ENCODE measurements around the gene TXNRD1.
"Not testable (repeated sequence)": the region's sequence is repeated elsewhere in the genome, so short reads cannot be mapped to it uniquely, and the experiment has no call there.

Gene TXNRD1

GRCh38 chr12:104329707-104330532 lies 114.3 kb downstream of the TXNRD1 start:
- Histone ChIP-seq H3K9me3 (ENCODE audit: control extremely low read depth in 1 of 5, control insufficient read depth in 4 of 5, insufficient read depth in 2 of 5, low read depth in 1 of 5, low read length in 4 of 5) (no peaks in the 10 kb centered on the region), H3K27me3 (replicated peaks in 2 of 5; ENCODE audit: control insufficient read depth in 4 of 5, insufficient read depth in 5 of 5, low read length in 4 of 5) (no peaks in the 10 kb centered on the region), H3K36me3 (ENCODE audit: control insufficient read depth in 4 of 4, insufficient read depth in 4 of 4, low read length in 3 of 4) (peaks cover 22 to 69% (median 48%) of the 10 kb centered on the region in 4 experiments), H3K27ac (ENCODE audit: insufficient read depth in 1 of 2, low read depth in 1 of 2, low read length in 2 of 2, poor library complexity in 1 of 2, severe bottlenecking in 2 of 2) (no peak overlapping the region), H3K4me3 (ENCODE audit: control insufficient read depth in 1 of 7, extremely low read depth in 1 of 7, insufficient read depth in 4 of 7, low read depth in 2 of 7, low read length in 6 of 7) (no peak overlapping the region), H3K4me1 (ENCODE audit: control extremely low read depth in 1 of 4, control insufficient read depth in 4 of 4, insufficient read depth in 4 of 4, low read length in 3 of 4) (no peaks in the 10 kb centered on the region)
- POLR2A ChIA-PET, result no interaction called here
- 100% methylated on average over 2 of the region's 5 CpGs for WGBS (ENCODE audit: insufficient coverage)
- CTCF ChIA-PET, result interaction anchor here (0.8 kb wide), 1 partner anchor 17 kb away, joined by 3 read pairs; no protein-coding TSS in a partner anchor
- DNase-seq, result no peak

- POLR2A ChIA-PET, result no interaction called here
- no peak overlapping the region for H3K4me3 ChIP-seq (ENCODE audit: control insufficient read depth in 1 of 7, extremely low read depth in 1 of 7, insufficient read depth in 4 of 7, low read depth in 2 of 7, low read length in 6 of 7)
- no peak overlapping the region for H3K27ac ChIP-seq (ENCODE audit: insufficient read depth in 1 of 2, low read depth in 1 of 2, low read length in 2 of 2, poor library complexity in 1 of 2, severe bottlenecking in 2 of 2)
- H3K9me3 ChIP-seq (ENCODE audit: control extremely low read depth in 1 of 5, control insufficient read depth in 4 of 5, insufficient read depth in 2 of 5, low read depth in 1 of 5, low read length in 4 of 5), result no peaks in the 10 kb centered on the region
- H3K27me3 ChIP-seq (replicated peaks in 2 of 5; ENCODE audit: control insufficient read depth in 4 of 5, insufficient read depth in 5 of 5, low read length in 4 of 5), result no peaks in the 10 kb centered on the region
- WGBS (ENCODE audit: insufficient coverage), result no CpG with 5 or more reads among the region's 2 CpGs
- DNase-seq, result no peak
- H3K36me3 ChIP-seq (ENCODE audit: control insufficient read depth in 4 of 4, insufficient read depth in 4 of 4, low read length in 3 of 4), result peaks cover 24 to 67% (median 46%) of the 10 kb centered on the region in 4 experiments
- H3K4me1 ChIP-seq (ENCODE audit: control extremely low read depth in 1 of 4, control insufficient read depth in 4 of 4, insufficient read depth in 4 of 4, low read length in 3 of 4), result no peaks in the 10 kb centered on the region
- CTCF ChIA-PET, result no interaction called here
Measured at GRCh38 chr12:104331376-104331775, 115.8 kb downstream of the TXNRD1 start.

DNA sequence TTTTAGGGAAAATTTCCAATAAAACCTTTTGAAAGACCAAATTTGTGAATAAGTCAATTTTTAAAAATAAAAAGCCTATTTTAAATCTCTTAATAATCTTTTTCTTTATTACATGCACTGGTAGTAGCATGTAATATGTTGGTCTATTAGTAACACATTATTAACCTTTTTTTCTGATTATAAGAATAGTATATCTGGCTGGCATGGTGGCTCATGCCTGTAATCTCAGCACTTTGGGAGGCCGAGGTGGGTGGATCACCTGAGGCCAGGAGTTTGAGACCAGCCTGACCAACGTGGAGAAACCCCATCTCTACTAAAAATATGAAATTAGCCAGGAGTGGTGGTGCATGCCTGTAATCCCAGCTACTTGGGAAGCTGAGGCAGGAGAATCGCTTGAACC lies 116.7 kb downstream of the TXNRD1 start:
- WGBS (ENCODE audit: insufficient coverage), result 100% methylated on average over 1 of the region's 3 CpGs
- POLR2A ChIA-PET; DNase-seq; H3K9me3 ChIP-seq (ENCODE audit: control extremely low read depth in 1 of 5, control insufficient read depth in 4 of 5, insufficient read depth in 2 of 5, low read depth in 1 of 5, low read length in 4 of 5); H3K27ac ChIP-seq (ENCODE audit: insufficient read depth in 1 of 2, low read depth in 1 of 2, low read length in 2 of 2, poor library complexity in 1 of 2, severe bottlenecking in 2 of 2); H3K27me3 ChIP-seq (replicated peaks in 2 of 5; ENCODE audit: control insufficient read depth in 4 of 5, insufficient read depth in 5 of 5, low read length in 4 of 5); H3K4me3 ChIP-seq (ENCODE audit: control insufficient read depth in 1 of 7, extremely low read depth in 1 of 7, insufficient read depth in 4 of 7, low read depth in 2 of 7, low read length in 6 of 7); H3K4me1 ChIP-seq (ENCODE audit: control extremely low read depth in 1 of 4, control insufficient read depth in 4 of 4, insufficient read depth in 4 of 4, low read length in 3 of 4): not testable (repeated sequence)
- CTCF ChIA-PET, result interaction anchor here (0.7 kb wide), 1 partner anchor 18 kb away, joined by 4 read pairs; no protein-coding TSS in a partner anchor
- H3K36me3 ChIP-seq (ENCODE audit: control insufficient read depth in 4 of 4, insufficient read depth in 4 of 4, low read length in 3 of 4), result peaks cover 22 to 68% (median 45%) of the 10 kb centered on the region in 4 experiments

DNA sequence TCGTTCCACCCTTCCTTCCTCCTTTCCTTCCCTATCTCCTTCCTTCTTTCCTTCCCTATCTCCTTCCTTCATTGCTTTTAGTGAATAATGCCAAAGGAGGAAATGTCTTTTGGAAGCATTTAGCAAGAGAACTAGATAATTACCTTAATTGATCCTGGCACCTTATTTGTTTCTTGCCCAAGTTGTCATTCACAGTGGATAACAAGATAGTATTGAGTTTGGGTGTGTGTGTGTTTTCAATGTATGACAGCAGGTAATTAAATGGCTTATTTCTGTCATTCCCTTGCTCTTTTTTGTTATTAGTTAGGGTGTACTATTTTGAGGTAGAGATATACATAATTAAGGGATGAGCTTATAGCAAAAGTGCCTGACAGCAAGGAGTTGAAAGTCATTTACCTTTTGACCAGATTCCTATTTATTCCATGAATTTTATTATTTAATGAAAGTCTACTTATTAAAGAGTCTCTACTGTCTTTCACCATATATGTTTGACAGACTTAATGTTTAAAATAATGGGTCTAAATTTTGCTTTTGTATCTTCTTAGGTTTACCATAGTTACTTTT lies 118.2 kb downstream of the TXNRD1 start:
- CTCF ChIA-PET, result no interaction called here
- H3K27ac ChIP-seq (ENCODE audit: insufficient read depth in 1 of 2, low read depth in 1 of 2, low read length in 2 of 2, poor library complexity in 1 of 2, severe bottlenecking in 2 of 2), result no peak overlapping the region
- no peak for DNase-seq
- POLR2A ChIA-PET, result interaction anchor here (0.5 to 1.0 kb wide), 2 partner anchors 8 to 41 kb away, joined by 4 to 6 read pairs; no protein-coding TSS in a partner anchor
- H3K9me3 ChIP-seq (ENCODE audit: control extremely low read depth in 1 of 5, control insufficient read depth in 4 of 5, insufficient read depth in 2 of 5, low read depth in 1 of 5, low read length in 4 of 5), result no peaks in the 10 kb centered on the region
- H3K36me3 ChIP-seq (ENCODE audit: control insufficient read depth in 4 of 4, insufficient read depth in 4 of 4, low read length in 3 of 4), result peaks cover 19 to 59% (median 39%) of the 10 kb centered on the region in 4 experiments
- WGBS (ENCODE audit: insufficient coverage), result no CpG with 5 or more reads among the region's 1 CpG
- H3K4me1 ChIP-seq (ENCODE audit: control extremely low read depth in 1 of 4, control insufficient read depth in 4 of 4, insufficient read depth in 4 of 4, low read length in 3 of 4), result no peaks in the 10 kb centered on the region
- no peaks in the 10 kb centered on the region for H3K27me3 ChIP-seq (replicated peaks in 2 of 5; ENCODE audit: control insufficient read depth in 4 of 5, insufficient read depth in 5 of 5, low read length in 4 of 5)
- H3K4me3 ChIP-seq (ENCODE audit: control insufficient read depth in 1 of 7, extremely low read depth in 1 of 7, insufficient read depth in 4 of 7, low read depth in 2 of 7, low read length in 6 of 7), result no peak overlapping the region

- WGBS (ENCODE audit: insufficient coverage), result 95% methylated on average over 6 of the region's 8 CpGs
- Histone ChIP-seq H3K4me3 (ENCODE audit: control insufficient read depth in 1 of 7, extremely low read depth in 1 of 7, insufficient read depth in 4 of 7, low read depth in 2 of 7, low read length in 6 of 7) (no peak overlapping the region), H3K36me3 (ENCODE audit: control insufficient read depth in 4 of 4, insufficient read depth in 4 of 4, low read length in 3 of 4) (peaks cover 25 to 59% (median 43%) of the 10 kb centered on the region in 4 experiments), H3K27me3 (replicated peaks in 2 of 5; ENCODE audit: control insufficient read depth in 4 of 5, insufficient read depth in 5 of 5, low read length in 4 of 5) (no peaks in the 10 kb centered on the region), H3K9me3 (ENCODE audit: control extremely low read depth in 1 of 5, control insufficient read depth in 4 of 5, insufficient read depth in 2 of 5, low read depth in 1 of 5, low read length in 4 of 5) (no peaks in the 10 kb centered on the region), H3K27ac (ENCODE audit: insufficient read depth in 1 of 2, low read depth in 1 of 2, low read length in 2 of 2, poor library complexity in 1 of 2, severe bottlenecking in 2 of 2) (no peak overlapping the region), H3K4me1 (ENCODE audit: control extremely low read depth in 1 of 4, control insufficient read depth in 4 of 4, insufficient read depth in 4 of 4, low read length in 3 of 4) (no peaks in the 10 kb centered on the region)
- ChIA-PET CTCF (interaction anchor here (1.5 kb wide), 1 partner anchor 17 kb away, joined by 3 read pairs; no protein-coding TSS in a partner anchor), POLR2A (interaction anchor here (0.5 kb wide), 1 partner anchor 40 kb away, joined by 6 read pairs; no protein-coding TSS in a partner anchor)
- DNase-seq, result no peak
Measured at GRCh38 chr12:104334581-104334980, 119.0 kb downstream of the TXNRD1 start.

DNA sequence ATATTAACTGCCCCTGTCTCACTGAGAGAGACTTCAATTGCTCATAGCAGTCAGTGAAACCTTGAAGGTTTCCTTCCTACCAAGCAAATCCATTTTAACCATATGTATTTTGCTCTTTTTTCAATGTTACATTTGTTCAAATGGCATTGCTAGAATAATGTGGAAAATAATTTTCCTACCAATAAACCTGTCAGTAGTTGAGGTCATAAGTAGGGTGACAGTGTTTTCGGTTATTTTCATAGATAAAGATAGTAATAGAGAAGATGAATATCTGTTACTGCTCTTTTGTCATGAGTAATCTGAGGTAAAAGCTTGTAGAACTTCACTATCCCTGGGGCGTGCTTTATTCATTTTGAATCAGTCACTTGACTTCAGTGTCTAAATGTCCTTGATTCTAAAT lies 120.5 kb downstream of the TXNRD1 start:
- H3K4me3 ChIP-seq (ENCODE audit: control insufficient read depth in 1 of 7, extremely low read depth in 1 of 7, insufficient read depth in 4 of 7, low read depth in 2 of 7, low read length in 6 of 7), result no peak overlapping the region
- DNase-seq, result no peak
- ChIA-PET CTCF (interaction anchor here (1.2 to 1.4 kb wide), 2 partner anchors 12 to 18 kb away, joined by 3 read pairs; no protein-coding TSS in a partner anchor), POLR2A (no interaction called here)
- no peaks in the 10 kb centered on the region for H3K9me3 ChIP-seq (ENCODE audit: control extremely low read depth in 1 of 5, control insufficient read depth in 4 of 5, insufficient read depth in 2 of 5, low read depth in 1 of 5, low read length in 4 of 5)
- no peaks in the 10 kb centered on the region for H3K27me3 ChIP-seq (replicated peaks in 2 of 5; ENCODE audit: control insufficient read depth in 4 of 5, insufficient read depth in 5 of 5, low read length in 4 of 5)
- no CpG with 5 or more reads among the region's 2 CpGs for WGBS (ENCODE audit: insufficient coverage)
- no peaks in the 10 kb centered on the region for H3K4me1 ChIP-seq (ENCODE audit: control extremely low read depth in 1 of 4, control insufficient read depth in 4 of 4, insufficient read depth in 4 of 4, low read length in 3 of 4)
- H3K36me3 ChIP-seq (ENCODE audit: control insufficient read depth in 4 of 4, insufficient read depth in 4 of 4, low read length in 3 of 4), result peaks cover 35 to 69% (median 50%) of the 10 kb centered on the region in 4 experiments
- no peak overlapping the region for H3K27ac ChIP-seq (ENCODE audit: insufficient read depth in 1 of 2, low read depth in 1 of 2, low read length in 2 of 2, poor library complexity in 1 of 2, severe bottlenecking in 2 of 2)
